Tongue (tissue), 2 donors: ENCODE results near the gene SMLR1. TPM values are rescaled to one million over a fixed set of nuclear protein-coding genes. Genes with fewer than 3 reads are reported as not detected.

Source experiments
- DNase-seq: peaks from one replicate; pipeline ENCODE4 v3.0.0-alpha.2; 2015
- total RNA-seq: library from RNA; depleted of rRNA; stranded (reverse); fragments of >200 nt; gene quantifications from one replicate; pipeline ENCODE4 v1.2.3, GENCODE V29; 2014

The SMLR1 gene
- total RNA-seq, 1 donor from 2014 or later = not detected

- DNase-seq = no peak
Measured at GRCh38 chr6:130825772-130826441, 1.3 kb upstream of the SMLR1 start.

GRCh38 chr6:130826442-130827246, 562 bp upstream of the SMLR1 start:
- no peak for DNase-seq

DNA sequence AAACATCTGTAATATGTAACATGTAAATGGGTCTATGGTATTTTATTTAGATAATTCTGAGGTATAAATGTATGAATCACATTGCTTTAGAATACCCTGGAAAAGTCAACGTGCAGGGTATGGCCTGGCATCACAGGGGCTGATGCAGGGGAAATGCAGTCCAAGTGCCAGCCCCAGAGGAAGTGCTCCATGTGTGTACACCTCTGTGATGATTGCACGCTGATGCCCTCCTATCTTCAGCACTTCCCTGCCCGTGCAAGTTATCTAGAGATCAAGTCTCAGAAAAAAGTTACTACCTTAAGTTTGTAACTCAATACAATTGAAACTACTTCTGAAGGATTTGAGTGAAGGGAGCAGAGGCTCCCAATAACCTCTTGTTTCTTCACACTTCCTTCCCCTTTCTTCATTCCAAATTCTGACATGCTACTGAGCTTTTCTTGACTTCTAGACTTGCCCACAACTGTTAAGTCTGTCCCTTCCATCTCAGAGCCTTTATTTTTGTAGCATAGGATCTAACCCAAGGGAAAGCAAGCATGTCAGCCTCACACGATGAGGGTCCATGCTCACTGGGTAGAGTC, 2.2 kb downstream of the SMLR1 start:
- DNase-seq = no peak

DNA sequence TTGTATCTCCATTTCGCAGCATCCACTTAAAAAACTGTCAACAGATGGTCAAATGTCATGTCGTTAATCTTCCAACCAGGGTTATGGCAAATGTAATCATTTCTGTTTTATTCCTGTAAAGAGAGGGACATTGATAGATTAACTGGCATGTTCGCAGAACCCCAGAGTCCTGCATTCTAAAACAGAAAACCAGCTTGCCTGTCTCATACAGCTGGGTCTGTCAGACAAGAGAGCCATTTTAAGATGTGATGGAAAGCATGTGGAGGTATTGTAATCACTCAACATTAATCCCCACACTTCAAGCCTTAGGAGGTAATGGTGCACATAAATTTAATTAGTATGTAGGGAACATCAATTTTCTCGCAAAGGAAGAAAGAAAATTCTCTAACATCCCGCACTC, 4.4 kb downstream of the SMLR1 start:
- DNase-seq = no peak

- no peak for DNase-seq
Measured at GRCh38 chr6:130833569-130833968, 6.4 kb downstream of the SMLR1 start.

DNA sequence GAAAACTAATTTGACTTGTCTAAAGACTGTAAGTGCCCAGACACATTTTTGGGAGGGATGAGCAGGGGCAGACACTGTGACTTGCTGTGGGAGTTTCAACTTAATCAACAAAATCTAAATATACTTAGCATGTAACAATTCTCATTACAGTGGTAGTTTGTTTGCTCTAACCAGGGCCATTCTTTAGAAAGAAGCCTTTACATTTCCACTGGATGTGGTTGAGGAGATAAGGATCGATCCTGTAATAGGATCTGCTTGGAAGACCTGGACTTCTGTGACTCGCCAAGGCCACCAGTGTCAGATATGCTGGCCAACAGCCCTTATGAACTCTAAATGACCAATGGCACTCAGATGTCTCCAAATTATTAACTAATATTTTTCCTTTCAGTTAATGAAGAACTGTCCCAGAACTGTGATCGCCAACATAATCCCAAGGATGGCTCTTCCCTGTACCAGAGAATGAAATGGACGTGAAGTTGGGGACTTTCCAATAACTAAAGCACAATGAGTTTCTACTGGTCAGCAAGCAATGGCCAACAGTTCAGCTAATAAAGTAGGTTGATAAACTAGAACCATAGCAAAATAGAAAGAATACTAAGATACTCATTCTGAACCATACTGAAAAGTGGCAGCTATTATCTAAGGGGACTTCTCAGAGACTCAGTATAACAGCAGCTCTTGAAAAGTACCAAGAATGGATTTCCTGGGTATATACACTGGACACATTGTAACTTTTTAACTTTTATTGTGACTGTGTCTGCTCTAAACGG, 7.5 kb downstream of the SMLR1 start:
- no peak for DNase-seq

- DNase-seq = no peak
Measured at GRCh38 chr6:130836055-130836640, 8.9 kb downstream of the SMLR1 start.

DNA sequence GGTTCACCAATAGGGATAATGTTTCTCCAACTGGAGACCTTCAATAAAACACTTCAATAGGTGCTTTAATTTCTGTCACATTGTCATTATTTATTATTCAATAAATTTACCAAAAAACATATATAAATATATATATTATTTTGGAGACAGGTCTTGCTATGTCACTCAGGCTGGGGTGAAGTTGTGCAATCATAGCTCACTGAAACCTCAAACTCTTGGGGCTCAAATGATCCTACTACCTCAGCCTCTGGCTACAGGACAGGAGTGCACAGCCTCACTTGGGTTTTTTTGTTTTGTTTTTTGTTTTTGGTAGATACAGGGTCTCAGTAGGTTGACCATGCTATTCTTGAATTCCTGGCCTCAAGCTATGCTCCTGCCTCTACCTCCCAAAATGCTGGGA, 9.9 kb downstream of the SMLR1 start:
- DNase-seq = no peak

DNA sequence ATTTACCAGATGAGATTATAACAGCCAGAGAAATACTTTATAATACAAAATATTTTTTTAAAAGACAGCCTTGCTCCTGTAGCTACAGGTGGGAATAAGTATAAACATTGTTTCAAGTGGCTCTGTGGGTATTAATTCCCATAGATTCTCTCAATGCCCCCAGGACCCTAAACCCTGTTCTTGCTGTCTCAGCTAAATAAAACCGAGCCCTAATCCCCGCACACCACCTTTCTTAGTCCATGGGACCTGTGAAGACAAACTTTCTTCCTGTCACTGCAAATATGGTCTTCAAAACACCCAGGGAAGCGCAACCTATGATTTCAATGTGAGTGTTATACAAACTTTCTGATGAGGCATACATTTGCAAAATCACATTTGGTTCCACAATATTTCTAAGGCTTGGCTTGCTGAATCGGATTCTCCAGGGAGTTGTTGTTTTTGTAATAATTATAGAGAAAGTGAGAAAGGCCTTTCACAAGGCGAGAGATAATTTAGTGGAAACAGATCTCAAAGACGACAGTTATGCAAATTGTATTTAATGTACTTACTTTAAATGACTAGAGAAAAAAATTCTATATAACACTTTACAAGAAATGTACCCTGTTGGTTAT, 11.1 kb downstream of the SMLR1 start:
- no peak for DNase-seq

DNA sequence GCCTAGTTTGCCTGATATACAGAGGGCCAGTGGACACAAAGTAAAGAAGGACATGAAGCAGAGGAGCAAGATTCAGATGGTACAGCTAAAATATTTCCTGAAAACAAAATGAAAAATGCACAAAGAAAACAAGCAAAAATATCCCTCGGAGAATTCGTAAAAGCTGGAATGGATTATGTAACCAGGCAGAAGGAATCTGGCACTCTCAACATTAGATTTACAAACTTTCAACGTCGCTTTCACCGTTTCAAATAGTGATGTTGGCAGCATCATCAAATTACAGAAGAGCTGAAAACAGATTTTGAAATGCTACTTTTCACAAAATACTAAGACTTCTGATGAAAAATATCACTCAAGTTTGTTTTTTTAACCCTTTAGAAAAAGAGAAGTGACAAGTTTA, 11.7 kb downstream of the SMLR1 start:
- DNase-seq = no peak

- no peak for DNase-seq
Measured at GRCh38 chr6:130839379-130839778, 12.2 kb downstream of the SMLR1 start.

- no peak for DNase-seq
Measured at GRCh38 chr6:130840050-130840449, 12.8 kb downstream of the SMLR1 start.

DNA sequence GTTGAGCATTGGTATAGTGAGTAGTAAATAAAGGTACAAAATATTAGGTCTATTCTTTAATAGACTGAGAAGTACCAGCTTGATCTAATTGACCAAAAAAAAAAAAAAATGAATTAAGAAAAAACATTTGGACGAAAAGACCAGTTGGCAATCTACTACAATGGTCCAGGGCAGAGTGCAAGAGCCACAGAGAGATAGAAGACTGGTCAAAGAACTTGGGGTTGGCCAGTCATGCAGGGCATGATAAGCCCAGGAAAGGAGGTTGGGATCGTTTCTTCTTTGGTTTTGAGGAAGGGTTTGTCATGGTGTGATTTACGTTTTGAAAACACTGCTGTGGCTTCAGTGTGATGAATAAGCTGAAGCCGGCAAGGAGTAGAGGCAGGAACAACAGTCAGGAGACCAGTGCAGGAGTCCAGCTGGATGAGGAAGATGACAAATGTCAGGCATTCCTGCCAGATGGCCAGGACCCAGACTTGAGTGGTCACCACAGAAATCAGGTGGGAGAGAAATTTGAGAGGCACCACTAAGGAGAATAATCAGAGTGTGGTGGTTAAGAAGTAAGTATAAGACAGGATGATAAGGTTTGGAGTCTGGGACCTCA, 14.0 kb downstream of the SMLR1 start:
- DNase-seq = no peak

DNA sequence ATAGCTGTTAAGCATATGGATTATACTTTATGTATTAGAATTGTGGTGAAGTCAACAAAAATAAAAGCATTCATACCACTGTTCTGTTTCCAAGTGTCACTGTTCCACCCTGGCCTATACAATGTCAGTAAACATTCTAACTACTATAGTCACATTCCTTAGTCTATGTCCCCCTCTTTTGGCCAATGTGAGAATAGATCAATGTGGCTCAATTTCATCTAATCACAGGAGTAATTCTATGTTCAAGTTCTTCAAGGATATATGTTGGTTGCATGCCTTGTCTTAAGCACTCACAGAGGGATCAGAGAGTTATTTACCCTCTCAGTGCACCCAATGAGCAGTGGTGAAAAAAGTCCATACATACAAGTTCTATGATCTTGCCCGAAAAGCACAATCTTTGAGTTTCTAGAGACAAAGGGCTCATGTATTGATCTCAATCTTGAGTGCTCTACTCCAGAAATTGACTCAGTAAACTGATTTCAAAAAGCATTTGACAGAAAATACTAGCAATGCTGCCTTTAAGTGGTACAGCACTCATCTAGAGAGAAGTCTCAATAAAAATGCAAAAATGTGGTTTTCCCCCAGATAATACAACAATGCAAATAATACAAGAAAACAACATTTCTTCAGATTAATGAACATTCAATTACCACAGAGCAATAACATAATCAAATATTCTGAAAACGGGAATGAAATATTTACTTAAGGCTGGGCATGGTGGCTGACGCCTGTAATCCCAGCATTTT, 16.5 kb downstream of the SMLR1 start:
- DNase-seq = peak; percentile 51

DNA sequence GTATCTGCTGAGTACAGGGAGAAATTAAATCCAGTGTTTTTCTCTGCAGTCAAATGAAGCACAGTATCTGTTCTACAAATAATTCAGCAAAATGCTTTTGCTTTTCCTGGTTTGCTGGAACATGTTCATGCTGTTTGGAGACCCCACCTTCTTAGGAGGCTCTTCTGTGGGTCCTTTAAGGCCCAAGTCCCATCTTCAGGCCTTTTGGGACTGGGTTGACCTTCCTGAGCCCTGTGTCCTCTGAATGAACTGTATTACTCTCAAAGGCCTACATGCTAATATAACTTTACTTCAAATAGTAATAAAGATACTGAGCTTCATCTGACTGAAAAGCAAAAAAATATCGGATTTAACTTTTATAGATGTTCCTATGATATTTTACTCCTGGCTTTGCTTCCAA, 19.3 kb downstream of the SMLR1 start:
- DNase-seq = no peak

- DNase-seq = peak; percentile 18
Measured at GRCh38 chr6:130847001-130847910, 20.1 kb downstream of the SMLR1 start.

DNA sequence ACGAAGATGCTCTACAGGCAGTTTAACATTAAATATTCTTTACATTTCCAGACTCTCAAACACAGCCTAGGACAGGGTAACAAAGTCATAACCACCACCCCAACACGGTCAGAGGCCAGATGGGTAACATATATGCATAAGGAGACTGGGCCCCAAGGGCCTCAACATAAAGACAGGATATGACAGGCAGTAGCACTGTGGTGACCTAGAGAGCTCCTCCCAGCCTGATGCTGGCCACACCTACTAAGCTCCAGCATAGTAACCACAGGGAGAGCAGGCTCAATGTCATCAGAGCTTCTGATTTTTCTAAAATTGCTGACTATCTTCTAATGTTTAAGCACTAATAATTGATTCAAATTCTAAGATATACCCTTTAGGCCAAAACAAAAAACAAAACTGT, 21.7 kb downstream of the SMLR1 start:
- DNase-seq = no peak

- DNase-seq = peak; percentile 22
Measured at GRCh38 chr6:130849594-130849993, 22.4 kb downstream of the SMLR1 start.

GRCh38 chr6:130851026-130851425, 23.8 kb downstream of the SMLR1 start:
- no peak for DNase-seq
